ENCODE data around the gene DNAH12.

- TF ChIP-seq EZH2 (IDR thresholded peaks at IDR 0.05; ENCODE audit: insufficient read depth, poor library complexity, severe bottlenecking) (no peak), EZH2phosphoT487 (IDR thresholded peaks at IDR 0.05; ENCODE audit: insufficient read depth, low read depth) (no peak)
Observed at GRCh38 chr3:57569859-57570450, 25.8 kb upstream of the DNAH12 start.
